Activated T-helper 1 cell treated with anti-CD3 and anti-CD28 coated beads, Interleukin-12 subunit alpha, Interleukin-12 subunit beta, Interleukin-2, Interleukin-4 antibody, amounts not matched to agents 30 ng/mL and 10 ng/mL and 1 ng/mL, durations not matched to agents 14 hours and 24 hours and 36 hours (primary cell): Measurements from ENCODE around the gene KIF1A. TPM values are rescaled to one million over a fixed set of nuclear protein-coding genes. Genes with fewer than 3 reads are reported as not detected.

Experiments used
- DNase-seq: peaks from one replicate; pipeline ENCODE4 v3.0.0; 2021; ENCODE audit warnings: low spot score
- H3K27ac Mint-ChIP-seq: one replicate; pipeline ENCODE4 v1.8.0; 2021; ENCODE audit warnings: mild to moderate bottlenecking, mixed read lengths
- H3K27me3 Mint-ChIP-seq: one replicate; pipeline ENCODE4 v1.8.0; 2022; ENCODE audit warnings: mild to moderate bottlenecking, moderate library complexity, mixed read lengths; ENCODE audit not compliant: insufficient read depth
- H3K36me3 Mint-ChIP-seq: one replicate; pipeline ENCODE4 v1.8.0; 2021; ENCODE audit warnings: low read depth, mixed read lengths
- H3K4me1 Mint-ChIP-seq: one replicate; pipeline ENCODE4 v1.8.0; 2021; ENCODE audit warnings: low read depth, mixed read lengths
- H3K4me3 Mint-ChIP-seq: one replicate; pipeline ENCODE4 v1.8.0; 2021; ENCODE audit warnings: mild to moderate bottlenecking, moderate library complexity, mixed read lengths
- H3K9me3 Mint-ChIP-seq: one replicate; pipeline ENCODE4 v1.8.0; 2021; ENCODE audit warnings: mixed read lengths
- intact Hi-C: fragments of 100-400 bp; cut with micrococcal nuclease; formaldehyde crosslinking; loops from one replicate; pipeline ENCODE4 v1.15.1; 2024
- total RNA-seq: library from RNA; stranded (reverse); gene quantifications from 2 replicates; pipeline ENCODE4 v1.2.3, GENCODE V29; 2022

Gene KIF1A
- total RNA-seq, 1 donor from 2014 or later = 0.83 TPM

- Mint-ChIP-seq H3K36me3 (no peaks in the 10 kb centered on the region), H3K4me1 (no peaks in the 10 kb centered on the region), H3K27ac (no peak overlapping the region), H3K27me3 (peaks cover 48% of the 10 kb centered on the region), H3K9me3 (no peaks in the 10 kb centered on the region), H3K4me3 (no peak overlapping the region)
- DNase-seq = no peak
- intact Hi-C loops = no loop called here
These were observed 147.8 kb downstream of the KIF1A start for GRCh38 chr2:240672076-240672700.

GRCh38 chr2:240670950-240671349 is 149.1 kb downstream of the KIF1A start:
- no peaks in the 10 kb centered on the region for H3K36me3 Mint-ChIP-seq
- no peak overlapping the region for H3K4me3 Mint-ChIP-seq
- no peak overlapping the region for H3K27ac Mint-ChIP-seq
- H3K9me3 Mint-ChIP-seq = peaks cover 4% of the 10 kb centered on the region
- peaks cover 60% of the 10 kb centered on the region for H3K27me3 Mint-ChIP-seq
- intact Hi-C loops = no loop called here
- no peak for DNase-seq
- H3K4me1 Mint-ChIP-seq = no peaks in the 10 kb centered on the region

- Mint-ChIP-seq H3K4me1 (no peaks in the 10 kb centered on the region), H3K27me3 (peaks cover 63% of the 10 kb centered on the region), H3K36me3 (no peaks in the 10 kb centered on the region), H3K4me3 (no peak overlapping the region), H3K9me3 (peaks cover 5% of the 10 kb centered on the region), H3K27ac (no peak overlapping the region)
- intact Hi-C loops = no loop called here
- no peak for DNase-seq
These were observed 149.6 kb downstream of the KIF1A start for GRCh38 chr2:240670402-240670801.

- intact Hi-C loops = no loop called here
- no peaks in the 10 kb centered on the region for H3K36me3 Mint-ChIP-seq
- peaks cover 13% of the 10 kb centered on the region for H3K9me3 Mint-ChIP-seq
- H3K4me3 Mint-ChIP-seq = no peak overlapping the region
- no peak for DNase-seq
- H3K4me1 Mint-ChIP-seq = no peaks in the 10 kb centered on the region
- H3K27ac Mint-ChIP-seq = no peak overlapping the region
- peaks cover 74% of the 10 kb centered on the region for H3K27me3 Mint-ChIP-seq
These were observed 155.4 kb downstream of the KIF1A start for GRCh38 chr2:240664622-240665021.

Other genes starting within 250 kb of the KIF1A start
- 49.8 and 55.4 TPM in 2 replicates for gene CAPN10, start 233.5 kb downstream of the KIF1A start, total RNA-seq
- 7.6 and 8.2 TPM in 2 replicates for gene GPR35, start 194.7 kb downstream of the KIF1A start, total RNA-seq
- not detected in 2 replicates for gene AQP12B, start 137.3 kb downstream of the KIF1A start, total RNA-seq
- not detected in 2 replicates for gene AQP12A, start 128.4 kb downstream of the KIF1A start, total RNA-seq
- gene AGXT, start 48.6 kb upstream of the KIF1A start, total RNA-seq = not detected in 2 replicates
- not detected in 2 replicates for gene MAB21L4, start 75.9 kb upstream of the KIF1A start, total RNA-seq
- gene CROCC2, start 86.1 kb upstream of the KIF1A start, total RNA-seq = not detected in 2 replicates
- 1.6 and 2.5 TPM in 2 replicates for gene SNED1, start 178.4 kb upstream of the KIF1A start, total RNA-seq